GM21447 (cell line): ENCODE measurements around the gene ASTN2.
"Not testable (repeated sequence)": the region's sequence is repeated elsewhere in the genome, so short reads cannot be mapped to it uniquely, and the experiment has no call there.

Source experiments
- ATAC-seq: cut with Tn5 transposase; IDR thresholded peaks from one replicate; pipeline ENCODE4 v1.9.1; 2021; ENCODE audit not compliant: unreplicated experiment

Gene ASTN2

DNA sequence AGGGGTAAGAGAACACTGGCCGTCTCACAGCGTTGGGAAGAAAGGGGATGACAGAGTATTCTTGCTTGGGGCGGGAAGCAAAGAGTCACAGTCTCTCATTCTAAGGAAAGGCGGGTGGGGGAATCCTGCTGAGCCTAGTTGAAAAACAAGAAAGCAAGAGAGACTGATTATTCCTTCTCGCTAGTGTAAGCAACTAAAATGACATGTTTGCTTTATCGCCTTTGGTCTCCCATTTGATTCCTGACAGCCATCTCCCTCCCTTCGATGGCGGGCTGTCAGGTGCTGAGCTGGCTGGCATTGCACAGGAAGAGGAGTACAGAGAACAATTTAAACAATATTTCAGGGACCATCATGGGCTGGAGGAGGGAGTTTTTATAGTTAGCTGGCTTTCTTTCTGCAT is 331.3 kb downstream of the ASTN2 start:
- ATAC-seq = no peak

- no peak for ATAC-seq
Observed at GRCh38 chr9:117081641-117082317, 333.1 kb downstream of the ASTN2 start.

DNA sequence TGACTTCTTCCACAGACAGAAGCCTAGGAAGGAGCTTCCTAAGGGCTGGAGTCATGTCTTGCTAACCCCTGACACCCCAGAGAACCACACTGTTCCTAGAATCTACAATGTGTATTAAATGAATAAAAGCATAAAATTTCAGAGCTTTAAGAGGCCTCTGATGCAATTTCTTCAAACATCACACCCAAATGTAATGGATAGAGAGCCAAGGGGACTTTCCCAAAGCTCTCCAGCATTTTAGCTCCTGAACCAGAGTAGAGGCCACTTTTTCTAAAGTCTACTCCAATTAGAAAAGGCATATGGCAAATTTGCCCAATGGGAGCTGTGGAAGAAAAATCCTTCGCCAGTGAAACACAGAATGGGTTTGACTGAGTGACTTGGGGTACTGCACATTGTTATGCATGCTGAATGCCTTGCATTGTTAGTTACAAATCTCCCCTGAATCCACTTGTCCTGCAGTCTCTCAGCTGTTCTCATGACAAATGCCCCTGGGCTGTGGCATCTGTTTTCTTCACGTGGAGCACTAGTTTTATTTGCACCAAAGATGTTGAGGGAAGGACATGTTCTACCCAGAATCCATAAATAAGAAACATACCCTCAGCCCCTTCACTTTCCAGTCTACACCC is 334.0 kb downstream of the ASTN2 start:
- ATAC-seq = no peak

DNA sequence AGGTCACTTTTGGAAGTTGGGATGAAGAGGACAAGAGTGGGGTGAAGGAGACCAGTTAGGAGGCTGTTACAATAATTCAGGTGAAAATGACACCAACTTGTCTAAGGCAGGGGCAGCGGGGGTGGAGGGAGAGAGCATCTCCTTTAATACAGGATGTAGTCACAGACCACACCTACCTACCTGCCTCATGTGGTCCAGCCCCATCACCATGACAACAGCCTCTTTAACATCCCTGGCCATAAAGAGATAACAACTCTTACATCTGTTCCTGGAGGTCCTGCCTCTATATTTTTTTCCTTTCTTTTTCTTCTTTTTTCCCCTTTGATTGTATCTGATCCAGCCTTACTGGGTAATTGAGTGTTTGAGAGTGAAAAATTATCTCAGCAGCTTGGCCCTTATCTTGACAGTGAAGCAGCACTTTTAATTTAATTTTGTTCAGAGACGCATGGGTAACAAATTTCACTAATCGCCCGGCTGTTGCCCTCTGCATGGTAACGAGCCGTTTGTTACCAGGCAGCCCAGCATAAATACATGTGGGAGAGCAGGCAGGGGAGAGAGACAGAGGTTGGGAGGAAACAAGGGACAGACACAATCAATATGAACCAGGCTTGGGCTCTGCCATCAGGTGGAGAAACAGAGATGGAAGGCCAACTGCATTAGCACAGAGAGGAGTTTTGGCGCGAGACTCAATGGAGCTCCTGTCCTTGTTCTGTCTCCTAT is 338.1 kb downstream of the ASTN2 start:
- ATAC-seq = no peak

- ATAC-seq = no peak
Observed at GRCh38 chr9:117075636-117076035, 339.2 kb downstream of the ASTN2 start.

- ATAC-seq = no peak
Observed at GRCh38 chr9:117074784-117075520, 339.9 kb downstream of the ASTN2 start.

- ATAC-seq = no peak
Observed at GRCh38 chr9:117074342-117074662, 340.6 kb downstream of the ASTN2 start.

DNA sequence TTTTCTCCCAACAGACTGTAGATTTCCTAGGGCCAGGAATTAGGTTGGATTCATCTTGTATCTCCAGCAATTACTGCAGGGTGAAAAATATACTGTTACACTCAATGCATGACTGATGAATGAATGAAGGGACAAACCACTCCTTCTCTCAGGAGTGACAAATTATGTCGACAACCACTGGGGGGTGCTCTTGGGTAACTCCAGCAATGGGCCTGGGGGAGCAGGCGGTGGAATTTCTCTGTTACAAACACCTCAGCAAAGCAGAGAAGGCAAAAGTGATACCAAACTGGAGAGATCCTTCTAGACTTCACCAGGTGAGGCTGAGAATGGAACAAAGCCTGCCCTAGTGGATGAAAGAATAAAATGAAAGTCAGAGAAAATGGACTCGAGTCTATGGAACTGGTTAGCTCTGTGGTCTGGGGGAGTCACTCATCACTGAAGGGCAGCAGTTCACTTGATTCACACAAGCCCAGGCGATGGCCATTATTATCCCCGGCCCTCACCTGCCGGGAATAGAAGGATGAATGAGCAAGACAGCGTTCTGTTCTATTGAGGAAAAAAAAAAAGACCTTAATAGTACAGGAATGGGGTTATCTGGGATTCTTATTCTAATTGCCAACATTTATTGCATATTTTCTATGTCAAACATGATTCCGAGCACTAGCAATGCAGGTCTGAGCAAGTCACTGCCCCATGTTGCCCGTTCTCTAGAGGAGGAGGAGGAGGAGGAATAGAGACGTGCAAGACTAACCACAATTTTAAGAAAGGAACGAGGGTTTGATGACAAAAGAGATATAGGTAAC is 341.1 kb downstream of the ASTN2 start:
- ATAC-seq = no peak

DNA sequence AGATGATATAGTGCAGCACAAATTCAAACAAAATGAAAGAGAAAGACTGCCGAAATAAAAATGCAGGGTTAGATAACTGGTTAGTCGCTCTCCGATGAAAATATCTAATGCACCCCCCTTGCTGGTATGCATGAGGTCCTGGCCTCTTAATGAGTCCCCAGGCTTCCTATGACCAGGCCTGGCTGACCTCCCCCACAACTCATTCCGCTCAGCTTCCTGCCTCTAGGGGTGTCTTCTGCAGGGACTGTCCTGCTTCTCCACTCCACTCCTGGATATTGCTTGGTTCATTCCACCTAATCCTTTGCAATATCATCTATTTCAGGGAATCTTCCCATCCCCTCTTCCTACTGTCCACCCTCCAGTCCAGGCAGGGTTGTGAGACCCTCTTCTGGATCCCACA is 341.8 kb downstream of the ASTN2 start:
- ATAC-seq = no peak

- ATAC-seq = no peak
Observed at GRCh38 chr9:117072216-117072615, 342.6 kb downstream of the ASTN2 start.

GRCh38 chr9:117071673-117072207 is 343.1 kb downstream of the ASTN2 start:
- ATAC-seq = not testable (repeated sequence)

DNA sequence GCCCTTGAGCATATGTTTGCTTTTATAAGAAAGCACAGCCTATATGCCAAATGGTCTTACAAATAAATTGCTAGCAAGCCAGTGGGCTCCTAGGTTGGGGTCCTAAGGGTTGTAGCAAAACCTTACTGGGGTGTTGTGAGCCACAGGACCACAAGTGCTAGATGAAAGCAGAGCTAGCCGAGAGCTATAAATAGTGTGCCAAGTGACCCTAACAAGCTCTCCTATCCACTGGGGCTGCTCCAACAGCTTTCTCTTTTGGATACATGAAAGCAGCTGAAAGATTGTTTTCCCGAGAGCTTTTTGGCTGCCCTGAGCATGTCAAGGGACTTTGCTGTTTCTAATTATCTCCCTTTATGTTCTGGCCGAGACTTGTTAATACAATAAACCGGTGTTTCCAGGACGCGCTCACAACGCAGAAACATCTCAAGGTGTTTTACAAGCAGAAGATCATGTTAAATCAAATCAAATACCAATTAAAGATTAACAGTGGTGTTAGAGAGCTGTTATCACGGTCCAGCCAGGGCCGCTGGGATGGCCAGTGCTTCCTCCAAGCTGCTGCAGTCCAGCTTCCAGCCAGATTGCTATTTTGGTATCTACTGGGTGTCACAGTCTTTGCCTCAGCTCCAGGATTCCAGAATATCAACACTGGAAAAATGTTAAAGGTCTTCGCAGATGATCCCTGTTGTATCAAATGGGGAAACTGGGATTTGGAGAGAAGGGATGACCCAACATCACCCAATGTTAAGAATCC is 351.0 kb downstream of the ASTN2 start:
- ATAC-seq = no peak

GRCh38 chr9:117060963-117061362 is 353.9 kb downstream of the ASTN2 start:
- no peak for ATAC-seq

GRCh38 chr9:117050007-117050406 is 364.9 kb downstream of the ASTN2 start:
- no peak for ATAC-seq

GRCh38 chr9:117046666-117047327 is 368.1 kb downstream of the ASTN2 start:
- peak; percentile 61 for ATAC-seq

DNA sequence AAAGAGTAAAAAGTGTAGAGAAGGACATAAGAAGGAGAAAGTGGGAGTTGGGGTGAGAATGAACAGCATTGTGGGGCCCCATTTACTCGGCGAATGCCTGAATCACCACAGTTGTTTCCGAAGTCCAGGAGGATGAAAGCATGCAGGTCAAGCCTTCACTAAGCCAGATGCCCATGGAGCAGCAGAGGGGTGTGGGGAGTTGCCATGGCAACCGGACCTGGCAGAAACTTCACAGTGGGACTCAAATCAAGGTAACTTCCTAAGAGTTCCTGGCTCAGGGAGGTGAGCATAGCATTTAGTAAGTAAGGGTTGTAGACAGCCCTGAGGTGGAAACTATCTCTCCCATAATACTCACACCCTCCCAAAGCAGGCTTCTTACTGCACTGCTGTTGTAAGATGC is 370.6 kb downstream of the ASTN2 start:
- ATAC-seq = no peak

DNA sequence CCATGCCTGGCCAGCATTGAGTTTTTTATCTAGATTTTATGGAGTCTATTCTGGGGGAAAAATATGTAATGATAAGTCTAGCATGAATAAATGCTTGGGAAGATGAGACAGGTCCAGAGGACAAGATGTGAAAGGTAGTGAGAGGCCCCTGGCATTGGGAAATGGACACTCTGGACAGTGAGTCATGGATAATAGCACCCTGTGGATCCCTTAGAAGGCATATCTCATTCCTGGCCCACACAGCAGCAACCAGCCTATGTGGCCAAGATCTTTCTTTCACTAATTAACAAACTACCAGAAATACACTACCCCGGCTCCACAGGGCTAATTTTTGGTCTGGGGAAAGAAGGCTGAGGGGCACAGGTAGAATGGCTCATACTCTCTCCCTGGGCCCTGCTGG is 371.7 kb downstream of the ASTN2 start:
- ATAC-seq = no peak

DNA sequence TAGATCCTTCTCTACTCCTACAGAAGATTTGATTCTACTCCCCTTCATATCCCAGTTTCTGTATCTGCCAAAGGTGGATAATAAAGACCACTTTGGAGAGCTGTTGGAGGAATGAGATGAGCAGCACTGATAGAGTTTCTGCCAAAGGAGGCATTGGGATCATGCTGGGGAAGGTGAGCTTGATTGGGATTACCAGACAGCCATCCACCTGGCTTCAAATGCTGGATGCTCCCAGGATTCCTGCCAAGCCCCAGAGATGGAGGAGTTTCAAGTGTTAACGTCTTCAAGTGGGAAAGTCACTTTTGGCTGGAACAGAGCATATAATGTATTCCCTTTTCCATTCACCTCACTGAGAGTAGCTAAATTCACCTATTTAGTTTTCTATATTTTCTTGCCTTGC is 379.3 kb downstream of the ASTN2 start:
- ATAC-seq = no peak

- ATAC-seq = no peak
Observed at GRCh38 chr9:117034866-117035265, 380.0 kb downstream of the ASTN2 start.
